HG03521 (cell line): ENCODE results near the gene COL5A1.
"Not testable (repeated sequence)": the region's sequence is repeated elsewhere in the genome, so short reads cannot be mapped to it uniquely, and the experiment has no call there.

Experiments used
- ATAC-seq: cut with Tn5 transposase; IDR thresholded peaks from one replicate; pipeline ENCODE4 v1.9.1; 2021; ENCODE audit warnings: mild to moderate bottlenecking, moderate library complexity; ENCODE audit not compliant: unreplicated experiment

COL5A1 gene

DNA sequence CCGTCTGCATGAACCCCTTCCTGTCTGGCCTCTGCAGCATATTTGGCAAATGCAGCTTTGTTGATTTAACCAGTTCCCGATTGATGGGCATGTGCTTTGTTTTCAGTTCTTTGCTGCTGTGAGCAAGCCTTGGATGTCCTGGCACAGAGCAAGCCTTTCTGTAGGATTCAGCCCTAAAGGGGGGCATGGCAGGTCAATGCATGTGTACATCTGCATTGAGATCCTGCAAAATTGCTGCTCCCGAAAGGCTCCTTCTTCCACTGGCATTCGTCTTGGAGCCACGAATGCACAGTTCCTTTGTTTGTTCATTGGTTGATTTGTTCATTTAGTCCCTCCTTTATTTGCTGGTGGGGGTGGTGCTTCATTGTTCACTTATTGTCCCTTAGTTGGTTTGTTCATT, 34.8 kb downstream of the COL5A1 start:
- ATAC-seq, result no peak

DNA sequence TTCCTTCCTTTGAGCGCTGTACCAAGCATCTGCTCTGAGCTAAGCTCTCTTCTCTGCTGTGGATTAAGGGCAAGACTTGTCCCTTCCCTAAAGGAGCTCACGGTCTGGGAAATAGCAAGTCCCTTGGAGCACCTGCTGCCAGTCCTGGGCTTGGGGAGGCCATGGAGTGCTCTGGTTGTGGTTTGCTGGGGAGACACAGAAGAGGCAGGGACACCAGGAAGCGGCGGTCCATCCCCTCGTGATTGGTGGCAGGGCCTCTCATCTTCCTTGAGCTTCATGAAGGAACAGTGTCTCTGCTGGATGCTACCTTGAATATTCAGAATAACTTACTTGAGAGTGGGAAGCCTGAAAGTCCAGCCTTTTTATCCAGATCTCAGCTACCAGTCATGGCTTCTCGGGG, 35.3 kb downstream of the COL5A1 start:
- ATAC-seq, result no peak

DNA sequence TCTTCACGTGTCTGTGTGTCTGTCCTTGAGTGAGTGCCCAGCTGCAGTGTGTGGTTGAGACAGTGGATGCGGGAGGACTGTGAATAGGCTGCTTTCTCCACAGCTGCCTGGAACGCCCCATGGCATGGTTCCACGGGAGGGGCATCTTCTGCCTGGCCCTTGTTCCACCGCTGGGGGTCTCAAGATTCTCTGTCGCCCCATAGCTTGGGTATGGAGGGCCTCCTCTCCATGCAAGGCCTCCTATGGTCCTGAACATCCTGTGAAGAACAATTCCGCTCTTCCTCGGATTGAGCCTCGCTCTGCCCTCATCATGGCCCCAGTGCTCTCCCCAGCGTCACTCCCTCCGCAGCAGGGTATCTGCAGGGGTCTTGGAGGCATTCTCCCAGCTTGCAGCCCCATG, 36.1 kb downstream of the COL5A1 start:
- no peak for ATAC-seq

GRCh38 chr9:134678206-134678605, 36.6 kb downstream of the COL5A1 start:
- ATAC-seq, result no peak

DNA sequence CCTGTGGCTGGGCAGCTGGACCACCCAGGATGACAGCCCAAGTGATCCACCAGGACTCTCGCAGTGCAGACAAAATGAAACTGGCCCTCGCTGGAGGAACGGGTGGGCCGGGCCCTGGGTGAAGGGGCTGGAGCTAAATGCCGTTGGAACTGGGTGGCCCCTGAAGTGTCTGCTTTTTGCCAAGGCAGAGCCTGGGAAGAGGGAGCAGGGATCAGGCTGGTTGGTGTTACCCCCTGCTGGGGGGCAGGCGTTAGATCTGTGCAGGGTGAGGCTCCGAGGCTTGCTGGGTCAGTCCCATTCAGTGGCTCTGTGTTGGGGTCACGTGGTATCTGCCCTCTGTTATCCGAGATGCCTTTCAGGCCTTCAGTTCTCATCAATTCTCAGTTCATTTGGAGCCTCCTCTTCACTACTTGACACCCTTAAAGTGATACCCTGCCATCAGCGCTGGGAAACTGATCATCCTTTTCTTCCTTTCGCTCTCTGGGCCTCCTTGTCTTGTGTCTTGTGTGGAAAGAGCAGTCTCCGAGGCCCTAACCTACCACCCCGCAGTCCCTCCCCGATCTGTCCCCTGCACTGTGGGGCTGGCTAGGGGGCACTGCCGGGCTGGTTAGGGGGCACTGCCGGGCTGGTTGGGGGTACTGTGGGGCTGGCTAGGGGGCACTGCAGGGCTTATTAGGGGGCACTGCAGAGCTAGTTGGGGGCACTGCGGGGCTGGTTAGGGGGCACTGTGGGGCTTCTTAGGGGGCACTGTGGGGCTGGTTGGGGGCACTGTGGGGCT, 37.3 kb downstream of the COL5A1 start:
- ATAC-seq, result no peak

DNA sequence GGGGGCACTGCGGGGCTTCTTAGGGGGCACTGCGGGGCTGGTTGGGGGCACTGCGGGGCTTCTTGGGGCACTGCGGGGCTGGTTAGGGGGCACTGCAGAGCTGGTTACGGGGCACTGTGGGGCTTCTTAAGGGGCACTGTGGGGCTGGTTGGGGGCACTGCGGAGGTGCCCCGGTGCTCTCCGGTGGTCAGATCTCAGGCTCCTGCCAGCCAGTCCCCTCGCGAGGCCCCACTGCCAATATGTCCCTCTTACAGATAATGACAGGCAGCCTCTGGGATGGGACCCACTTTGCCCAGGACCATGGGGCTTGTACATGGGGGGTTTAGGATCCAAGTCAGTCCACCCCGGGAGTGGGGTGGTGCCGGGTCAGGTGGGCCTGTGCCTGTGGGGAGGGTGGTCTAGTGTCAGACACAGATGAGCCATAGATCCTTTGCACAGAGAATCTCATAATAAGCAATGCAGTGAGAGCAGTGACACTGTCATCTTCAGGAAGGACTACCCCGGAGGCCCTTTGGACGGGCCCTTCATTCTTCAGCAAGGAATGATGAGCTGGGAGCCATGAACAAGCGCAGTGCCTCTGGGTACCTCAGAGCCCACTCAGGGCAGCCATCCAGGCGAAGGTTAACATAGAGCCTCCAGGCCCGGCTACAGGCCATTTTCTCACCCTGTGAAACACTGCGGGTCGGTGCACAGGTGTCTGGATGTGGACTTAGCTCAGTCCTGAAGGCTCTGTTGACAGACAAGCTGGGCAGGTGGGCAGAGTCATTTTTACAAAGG, 38.2 kb downstream of the COL5A1 start:
- ATAC-seq, result no peak

GRCh38 chr9:134680393-134681060, 38.9 kb downstream of the COL5A1 start:
- no peak for ATAC-seq

GRCh38 chr9:134681061-134681661, 39.6 kb downstream of the COL5A1 start:
- no peak for ATAC-seq

DNA sequence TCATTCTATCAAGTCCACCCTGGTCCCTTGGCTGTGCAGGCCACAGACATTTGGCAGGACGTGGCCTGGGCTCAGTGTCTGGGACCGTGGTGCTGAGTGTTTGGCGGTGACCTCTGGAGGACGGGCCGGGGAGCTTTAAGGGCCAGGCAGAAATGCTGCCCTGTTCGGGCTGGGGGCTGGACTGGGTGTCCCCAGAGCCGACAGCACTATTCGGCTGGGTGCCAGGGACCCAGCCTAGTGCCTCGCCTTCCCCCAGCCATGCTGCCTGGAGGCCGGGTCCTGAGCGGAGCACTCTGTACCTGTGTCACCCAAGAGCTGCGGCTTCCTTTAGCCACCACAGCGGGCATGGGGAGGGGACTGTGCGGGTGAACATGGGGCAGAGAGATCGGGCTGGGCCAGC, 40.4 kb downstream of the COL5A1 start:
- ATAC-seq, result no peak

DNA sequence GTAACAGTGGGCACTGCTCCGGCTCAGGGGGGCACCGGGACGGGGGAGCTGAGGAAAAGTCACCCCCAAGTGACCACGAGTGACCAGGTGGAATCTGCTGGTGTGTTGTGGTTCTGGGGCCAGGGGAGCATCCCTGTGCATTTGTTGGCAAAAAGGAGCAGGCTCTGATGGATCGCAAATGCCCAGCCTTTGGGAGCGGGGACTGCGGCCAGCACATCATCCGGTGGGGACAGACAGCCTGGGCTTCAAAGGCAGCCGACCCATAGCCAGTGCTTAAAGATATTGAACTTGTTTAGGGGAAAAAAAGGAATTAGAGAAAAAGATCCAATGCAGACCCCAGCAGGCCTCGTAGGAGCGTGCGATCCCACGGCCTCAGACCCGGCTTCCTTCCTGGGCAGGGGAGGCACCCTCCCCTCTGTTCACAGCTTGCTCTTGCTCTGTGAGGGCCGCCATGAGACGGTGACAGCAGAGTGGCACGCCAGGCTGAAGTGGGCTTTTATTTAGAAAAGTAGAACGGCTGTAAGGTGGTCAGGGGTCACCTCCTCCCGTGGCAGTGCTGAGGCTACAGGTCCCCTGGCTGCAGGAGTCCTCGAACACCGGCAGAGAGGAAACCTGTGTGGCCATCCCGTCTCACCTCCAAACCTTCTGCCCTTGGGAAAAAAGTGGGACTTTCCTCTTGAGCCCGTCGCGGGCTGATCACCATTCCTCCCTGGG, 41.2 kb downstream of the COL5A1 start:
- no peak for ATAC-seq

GRCh38 chr9:134683714-134684374, 42.2 kb downstream of the COL5A1 start:
- no peak for ATAC-seq

DNA sequence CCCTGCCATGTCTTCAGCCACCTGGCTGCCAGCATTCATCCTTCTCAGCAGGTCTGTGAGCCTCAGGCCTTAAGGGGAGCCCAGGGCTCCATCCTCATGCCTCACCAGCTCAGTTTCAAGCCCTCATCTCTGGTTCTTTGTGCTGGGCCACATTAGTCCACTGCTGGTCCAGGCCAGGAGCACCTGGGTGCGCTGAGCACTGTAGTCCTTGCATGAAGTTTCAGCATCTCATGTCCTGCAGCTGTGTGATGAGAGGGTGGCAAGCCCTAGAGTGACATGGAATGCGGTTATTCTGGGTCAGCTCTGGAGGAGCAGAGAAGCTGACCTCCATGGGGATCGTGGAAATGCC, 42.7 kb downstream of the COL5A1 start:
- no peak for ATAC-seq

DNA sequence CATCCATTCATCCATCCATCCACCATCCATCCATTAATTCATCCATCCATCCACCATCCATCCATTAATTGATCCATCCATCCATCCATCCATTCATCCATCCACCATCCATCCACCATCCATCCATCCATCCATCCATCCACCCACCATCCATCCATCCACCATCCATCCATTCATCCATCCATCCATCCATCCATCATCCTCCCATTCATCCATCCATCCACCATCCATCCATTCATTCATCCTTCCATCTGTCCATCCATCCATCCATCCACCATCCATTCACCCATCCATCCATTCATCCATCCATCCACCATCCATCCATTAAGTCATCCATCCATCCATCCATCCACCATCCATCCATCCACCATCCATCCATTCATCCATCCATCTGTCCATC, 43.3 kb downstream of the COL5A1 start:
- ATAC-seq, result not testable (repeated sequence)

- no peak for ATAC-seq
These were observed 44.2 kb downstream of the COL5A1 start for GRCh38 chr9:134685784-134686183.

DNA sequence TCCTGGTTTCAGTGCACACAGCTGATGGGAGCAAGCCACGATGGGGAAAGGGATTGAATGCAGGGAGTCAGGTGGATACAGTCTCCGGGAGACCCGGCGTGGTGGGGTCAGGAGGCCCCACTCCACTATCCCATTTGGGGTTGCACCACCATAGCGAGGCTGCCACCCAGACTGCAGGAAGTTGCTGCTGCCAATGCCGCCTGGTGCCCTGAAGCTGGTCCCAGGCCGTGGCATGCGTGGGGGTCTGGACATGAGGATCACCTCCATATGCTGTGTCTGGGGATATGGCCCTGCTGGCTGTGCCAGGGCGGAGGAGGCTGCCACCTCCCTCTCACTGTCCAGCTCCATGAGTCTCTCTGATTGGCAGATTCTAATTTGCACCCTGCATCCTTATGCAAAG, 45.3 kb downstream of the COL5A1 start:
- no peak for ATAC-seq

DNA sequence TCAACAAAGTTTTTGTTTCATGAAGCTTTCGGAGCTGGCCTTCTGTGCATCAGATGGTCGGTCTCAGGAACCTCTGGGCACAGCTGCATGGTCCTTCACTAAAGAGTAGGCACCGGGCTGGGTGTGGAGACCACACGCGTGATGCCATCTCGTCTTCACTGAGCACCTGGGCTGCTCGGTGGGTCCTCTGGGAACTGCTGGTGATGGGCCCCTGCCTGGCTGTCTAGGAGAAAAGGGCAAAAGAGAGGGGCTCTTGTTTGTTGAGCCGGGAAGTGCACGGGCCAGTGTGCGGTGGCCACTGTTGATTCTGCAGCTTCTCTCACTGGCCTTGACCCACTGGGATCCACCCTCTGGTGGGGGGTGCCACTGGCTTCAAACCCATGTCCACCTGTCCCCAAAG, 46.0 kb downstream of the COL5A1 start:
- ATAC-seq, result no peak

DNA sequence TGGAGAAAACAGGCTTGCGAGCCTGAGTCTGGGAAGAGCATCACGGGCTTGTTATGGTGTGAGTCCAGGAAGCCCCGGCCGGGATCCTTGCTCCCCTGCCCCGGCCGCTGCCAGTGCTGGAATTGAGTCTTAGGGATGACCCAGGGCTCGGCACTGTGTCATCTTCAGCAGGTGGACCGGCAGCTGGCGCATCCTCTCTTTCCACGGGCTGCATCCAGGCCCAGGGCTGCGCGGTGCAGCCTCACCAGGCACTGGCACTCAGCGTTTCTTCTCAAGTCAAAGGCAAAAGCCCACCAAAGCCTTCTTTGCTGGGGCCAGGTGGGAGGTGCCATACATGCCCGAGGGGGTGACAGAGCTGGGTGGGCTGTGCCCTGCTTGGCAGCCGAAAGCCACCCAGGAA, 46.6 kb downstream of the COL5A1 start:
- no peak for ATAC-seq

DNA sequence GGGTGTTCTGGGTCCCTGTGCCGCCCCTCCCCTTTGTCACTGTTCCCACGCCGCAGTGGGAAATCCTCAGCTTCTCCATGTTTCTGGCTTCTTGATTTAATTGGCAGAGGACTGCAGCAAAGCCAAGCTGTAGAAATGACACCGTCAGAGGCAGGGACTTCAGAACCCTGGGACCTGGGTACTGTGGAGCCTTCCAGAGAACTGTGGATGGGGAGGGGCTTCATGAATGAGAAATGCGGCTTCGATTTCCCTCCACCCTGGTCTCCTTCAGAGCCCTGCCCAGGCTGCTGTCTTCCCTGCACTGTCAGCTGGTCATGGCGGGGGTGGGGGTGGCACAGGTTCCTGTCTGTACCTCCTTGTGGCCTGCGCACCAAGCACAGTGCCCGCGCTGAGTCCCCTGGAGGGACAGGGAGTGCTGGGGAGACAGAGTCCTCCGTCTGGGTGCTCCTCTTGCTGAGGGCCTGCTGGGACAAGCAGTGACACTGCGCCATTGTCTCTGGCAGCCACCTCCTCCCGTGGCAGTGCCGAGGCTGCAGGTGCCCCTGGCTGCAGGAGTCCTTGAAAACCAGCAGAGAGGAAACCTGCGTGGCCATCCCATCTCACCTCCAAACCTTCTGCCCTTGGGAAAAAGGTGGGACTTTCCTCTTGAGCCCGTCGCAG, 47.2 kb downstream of the COL5A1 start:
- no peak for ATAC-seq

DNA sequence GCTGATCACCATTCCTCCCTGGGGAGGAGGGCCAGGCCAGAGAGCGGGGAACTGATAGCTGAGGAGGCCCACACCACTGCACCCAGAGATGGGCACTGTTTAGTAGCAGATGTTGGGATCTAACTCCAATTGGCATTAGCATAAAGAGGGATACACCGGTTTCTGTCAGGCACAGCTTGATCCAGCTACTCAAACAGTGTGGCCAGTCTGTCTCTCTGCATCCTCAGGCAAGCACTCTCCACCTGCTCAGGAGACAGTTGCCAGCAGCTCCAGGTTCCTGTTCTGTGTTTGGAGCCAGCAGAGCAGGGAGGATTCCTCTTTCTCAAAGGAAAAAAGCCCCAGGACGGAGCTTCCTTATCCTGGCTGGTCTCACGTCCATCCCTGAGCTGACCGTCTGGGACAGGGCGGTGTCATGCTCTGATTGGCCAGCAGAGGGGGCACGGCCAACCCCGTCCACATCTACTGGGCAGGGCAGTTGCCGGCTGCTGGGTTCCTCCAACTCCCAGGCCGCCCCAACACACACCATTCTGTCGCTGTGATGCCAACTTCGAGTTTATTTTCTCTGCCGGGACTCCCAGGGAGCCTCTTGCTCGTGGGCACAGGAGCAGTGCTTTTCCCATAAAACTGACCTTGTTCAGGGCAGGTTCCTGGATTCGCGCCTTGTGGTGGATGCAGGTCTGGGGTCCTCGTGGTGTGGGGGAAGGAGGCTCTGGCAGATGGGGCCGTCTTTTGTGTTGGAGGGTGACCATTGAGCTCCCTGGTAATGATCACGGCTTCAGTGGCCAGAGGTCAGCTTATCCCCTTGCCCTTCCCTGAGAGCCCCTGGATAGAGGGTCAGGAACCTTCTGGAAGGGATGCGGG, 47.9 kb downstream of the COL5A1 start:
- no peak for ATAC-seq
